Measurements from ENCODE around the gene SYDE1. TPM values are rescaled to one million over a fixed set of nuclear protein-coding genes. Genes with fewer than 3 reads are reported as not detected.

Gene SYDE1
- total and polyA plus RNA-seq, 2 donors (not counting 1 experiment from before 2014, with no cell fraction given), result not detected

DNA sequence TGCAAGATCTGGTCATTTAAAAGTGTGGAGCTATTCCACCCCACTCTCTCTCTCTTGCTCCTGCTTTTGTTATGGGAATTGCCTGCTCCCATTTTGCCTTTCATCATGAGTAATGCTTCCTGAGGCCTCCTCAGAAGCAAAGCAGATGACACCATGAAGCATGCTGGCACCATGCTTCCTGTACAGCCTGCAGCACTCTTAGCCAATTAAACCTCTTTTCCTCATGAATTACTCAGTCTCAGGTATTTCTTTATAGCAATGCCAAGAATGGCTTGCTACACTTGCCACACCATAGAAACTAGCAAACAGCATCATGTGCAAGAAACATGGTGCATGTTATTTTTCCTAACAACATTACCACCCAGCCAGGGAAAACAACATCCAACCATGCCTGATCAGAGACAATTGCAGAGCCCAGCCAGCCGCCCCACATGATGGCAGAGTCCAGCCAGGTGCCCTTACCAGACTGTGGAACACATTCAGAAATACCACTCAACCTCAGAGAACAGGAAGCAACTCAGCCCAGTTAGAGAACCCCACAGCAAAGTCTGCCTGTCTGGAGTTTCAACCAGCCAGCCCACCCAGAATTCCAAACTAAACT, 36.9 kb downstream of the SYDE1 start:
- Histone ChIP-seq H3K4me3 (ENCODE audit: control extremely low read depth in 1 of 5, extremely low read depth in 1 of 5, insufficient read depth in 1 of 5, low read depth in 2 of 5, low read length in 4 of 5) (no peak overlapping the region), H3K27me3 (replicated peaks in 1 of 4; ENCODE audit: control extremely low read depth in 1 of 4, control insufficient read depth in 3 of 4, insufficient read depth in 4 of 4, low read length in 3 of 4) (no peaks in the 10 kb centered on the region), H2AFZ (ENCODE audit: insufficient read depth, low read depth, low read length, poor library complexity, severe bottlenecking) (no peak overlapping the region), H3K36me3 (replicated peaks in 1 of 2; ENCODE audit: control extremely low read depth in 1 of 2, control insufficient read depth in 1 of 2, extremely low read depth in 1 of 2, insufficient read depth in 2 of 2, low read length in 1 of 2) (no peaks in the 10 kb centered on the region), H3K4me1 (ENCODE audit: control insufficient read depth in 2 of 2, insufficient read depth in 2 of 2, low read length in 2 of 2) (no peaks in the 10 kb centered on the region), H3K27ac (ENCODE audit: low read length in 2 of 2) (no peak overlapping the region), H3K9me3 (ENCODE audit: control extremely low read depth in 1 of 3, control insufficient read depth in 2 of 3, insufficient read depth in 1 of 3, low read length in 2 of 3) (peaks cover 1 to 16% (median 4%) of the 10 kb centered on the region in 3 donors), H3K4me2 (replicated peaks; ENCODE audit: low read depth, low read length, poor library complexity, severe bottlenecking) (no peak overlapping the region), H4K20me1 (ENCODE audit: control insufficient read depth, insufficient read depth, low read length, poor library complexity, severe bottlenecking) (no peaks in the 10 kb centered on the region), H3K9ac (ENCODE audit: low read length) (no peak overlapping the region), H3K79me2 (ENCODE audit: control insufficient read depth, insufficient read depth, low read length) (no peaks in the 10 kb centered on the region)
- H3K27ac Mint-ChIP-seq, result no peak overlapping the region
- 92% methylated on average over 1 of the region's 1 CpG for WGBS (ENCODE audit: insufficient coverage)
- CTCF ChIA-PET, result interaction anchor here (0.7 kb wide), 1 partner anchor 36 kb away, joined by 4 read pairs; no protein-coding TSS in a partner anchor
- POLR2A ChIA-PET, result no interaction called here
- TF ChIP-seq, protein P1, sequence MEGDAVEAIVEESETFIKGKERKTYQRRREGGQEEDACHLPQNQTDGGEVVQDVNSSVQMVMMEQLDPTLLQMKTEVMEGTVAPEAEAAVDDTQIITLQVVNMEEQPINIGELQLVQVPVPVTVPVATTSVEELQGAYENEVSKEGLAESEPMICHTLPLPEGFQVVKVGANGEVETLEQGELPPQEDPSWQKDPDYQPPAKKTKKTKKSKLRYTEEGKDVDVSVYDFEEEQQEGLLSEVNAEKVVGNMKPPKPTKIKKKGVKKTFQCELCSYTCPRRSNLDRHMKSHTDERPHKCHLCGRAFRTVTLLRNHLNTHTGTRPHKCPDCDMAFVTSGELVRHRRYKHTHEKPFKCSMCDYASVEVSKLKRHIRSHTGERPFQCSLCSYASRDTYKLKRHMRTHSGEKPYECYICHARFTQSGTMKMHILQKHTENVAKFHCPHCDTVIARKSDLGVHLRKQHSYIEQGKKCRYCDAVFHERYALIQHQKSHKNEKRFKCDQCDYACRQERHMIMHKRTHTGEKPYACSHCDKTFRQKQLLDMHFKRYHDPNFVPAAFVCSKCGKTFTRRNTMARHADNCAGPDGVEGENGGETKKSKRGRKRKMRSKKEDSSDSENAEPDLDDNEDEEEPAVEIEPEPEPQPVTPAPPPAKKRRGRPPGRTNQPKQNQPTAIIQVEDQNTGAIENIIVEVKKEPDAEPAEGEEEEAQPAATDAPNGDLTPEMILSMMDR (IDR thresholded peaks at IDR 0.05), result no peak
- TF ChIP-seq EZH2 (IDR thresholded peaks at IDR 0.05; ENCODE audit: borderline replicate concordance, insufficient read depth, low read depth, low read length, poor library complexity, severe bottlenecking), result no peak
- H3K9me3 Mint-ChIP-seq (ENCODE audit: insufficient read depth), result no peaks in the 10 kb centered on the region
- H3K4me3 Mint-ChIP-seq, result no peak overlapping the region
- H3K4me1 Mint-ChIP-seq, result no peaks in the 10 kb centered on the region
- intact Hi-C loops (cut with micrococcal nuclease), result no loop called here
- ATAC-seq (ENCODE audit: low read depth), result no peak
- peaks cover 7% of the 10 kb centered on the region for H3K27me3 Mint-ChIP-seq
- no peak for DNase-seq

DNA sequence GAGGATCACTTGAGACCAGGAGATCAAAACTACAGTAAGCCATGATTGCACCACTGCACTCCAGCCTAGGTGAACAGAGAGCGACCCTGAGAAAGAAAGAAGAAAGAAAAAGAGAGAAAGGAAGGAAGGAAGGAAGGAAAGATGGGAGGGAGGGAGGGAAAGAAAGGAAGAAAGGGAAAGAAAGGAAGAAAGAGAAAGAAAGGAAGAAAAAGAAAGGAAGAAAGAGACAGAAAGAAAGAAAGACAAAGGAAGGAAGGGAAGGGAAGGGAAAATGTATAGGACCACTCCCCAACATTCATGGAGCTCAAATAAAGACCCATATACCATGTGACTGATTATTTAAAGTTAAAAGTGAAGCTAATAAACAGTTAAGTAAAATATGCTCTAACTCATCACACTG, 39.9 kb downstream of the SYDE1 start:
- H3K4me2 ChIP-seq (replicated peaks; ENCODE audit: low read depth, low read length, poor library complexity, severe bottlenecking), result no peak overlapping the region
- H3K9me3 ChIP-seq (ENCODE audit: control extremely low read depth in 1 of 3, control insufficient read depth in 2 of 3, insufficient read depth in 1 of 3, low read length in 2 of 3), result no peaks in the 10 kb centered on the region
- TF ChIP-seq, protein P1 (IDR thresholded peaks at IDR 0.05), result no peak
- no peak for TF ChIP-seq EZH2 (IDR thresholded peaks at IDR 0.05; ENCODE audit: borderline replicate concordance, insufficient read depth, low read depth, low read length, poor library complexity, severe bottlenecking)
- ATAC-seq (ENCODE audit: low read depth), result no peak
- CTCF ChIA-PET, result interaction anchor here (0.5 to 1.5 kb wide), 2 partner anchors 55 to 288 kb away, joined by 4 read pairs; no protein-coding TSS in a partner anchor
- no peak for DNase-seq
- Mint-ChIP-seq H3K4me1 (no peaks in the 10 kb centered on the region), H3K4me3 (no peak overlapping the region), H3K27ac (no peak overlapping the region), H3K27me3 (peaks cover 5% of the 10 kb centered on the region), H3K9me3 (ENCODE audit: insufficient read depth) (no peaks in the 10 kb centered on the region)
- H3K9ac ChIP-seq (ENCODE audit: low read length), result no peak overlapping the region
- H3K4me3 ChIP-seq (ENCODE audit: control extremely low read depth in 1 of 5, extremely low read depth in 1 of 5, insufficient read depth in 1 of 5, low read depth in 2 of 5, low read length in 4 of 5), result no peak overlapping the region
- no CpG with 5 or more reads among the region's 1 CpG for whole genome bisulfite sequencing (ENCODE audit: insufficient coverage)
- peaks cover 0 to 4% (median 0%) of the 10 kb centered on the region in 4 experiments for H3K27me3 ChIP-seq (replicated peaks in 1 of 4; ENCODE audit: control extremely low read depth in 1 of 4, control insufficient read depth in 3 of 4, insufficient read depth in 4 of 4, low read length in 3 of 4)
- no peak overlapping the region for H2AFZ ChIP-seq (ENCODE audit: insufficient read depth, low read depth, low read length, poor library complexity, severe bottlenecking)
- no peaks in the 10 kb centered on the region for H4K20me1 ChIP-seq (ENCODE audit: control insufficient read depth, insufficient read depth, low read length, poor library complexity, severe bottlenecking)
- no peaks in the 10 kb centered on the region for H3K4me1 ChIP-seq (ENCODE audit: control insufficient read depth in 2 of 2, insufficient read depth in 2 of 2, low read length in 2 of 2)
- intact Hi-C loops (cut with micrococcal nuclease), result no loop called here
- H3K79me2 ChIP-seq (ENCODE audit: control insufficient read depth, insufficient read depth, low read length), result no peaks in the 10 kb centered on the region
- H3K27ac ChIP-seq (ENCODE audit: low read length in 2 of 2), result no peak overlapping the region
- POLR2A ChIA-PET, result interaction anchor here (0.6 kb wide), 1 partner anchor 576 kb away, joined by 4 read pairs; no protein-coding TSS in a partner anchor
- H3K36me3 ChIP-seq (replicated peaks in 1 of 2; ENCODE audit: control extremely low read depth in 1 of 2, control insufficient read depth in 1 of 2, extremely low read depth in 1 of 2, insufficient read depth in 2 of 2, low read length in 1 of 2), result no peaks in the 10 kb centered on the region

All from B cell (primary cell).